IPS-NIHi7 (cell line): ENCODE data around the gene NBPF1.
"Not testable (repeated sequence)": the region's sequence is repeated elsewhere in the genome, so short reads cannot be mapped to it uniquely, and the experiment has no call there.

Source experiments
- DNase-seq: peaks from one replicate; pipeline ENCODE4 v3.0.0; 2012; ENCODE audit warnings: mixed read lengths; ENCODE audit errors: extremely low spot score

Gene NBPF1

GRCh38 chr1:16547502-16548241 is 65.7 kb downstream of the NBPF1 start:
- DNase-seq, result not testable (repeated sequence)

DNA sequence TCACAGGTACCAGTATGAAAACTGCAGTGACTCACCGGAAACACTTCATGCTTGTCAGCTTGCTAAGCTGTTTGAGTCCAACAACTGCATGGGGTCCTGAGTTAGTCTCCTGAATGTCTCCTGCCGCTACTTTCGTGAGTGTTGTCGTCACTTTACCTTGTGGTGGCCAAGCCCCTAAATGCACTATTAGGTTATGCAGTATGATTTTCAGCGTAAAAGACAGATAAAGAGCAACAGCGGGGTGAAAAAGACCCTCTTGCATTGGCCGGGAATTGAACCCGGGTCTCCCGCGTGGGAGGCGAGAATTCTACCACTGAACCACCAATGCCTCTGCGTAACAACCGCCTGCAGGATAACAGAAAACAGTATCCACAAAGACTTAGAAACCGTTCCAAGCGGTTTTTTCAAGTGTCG is 67.7 kb downstream of the NBPF1 start:
- DNase-seq, result peak; percentile 18

GRCh38 chr1:16540421-16540893 is 72.9 kb downstream of the NBPF1 start:
- not testable (repeated sequence) for DNase-seq

- DNase-seq, result not testable (repeated sequence)
Measured at GRCh38 chr1:16537528-16537927, 75.8 kb downstream of the NBPF1 start.

DNA sequence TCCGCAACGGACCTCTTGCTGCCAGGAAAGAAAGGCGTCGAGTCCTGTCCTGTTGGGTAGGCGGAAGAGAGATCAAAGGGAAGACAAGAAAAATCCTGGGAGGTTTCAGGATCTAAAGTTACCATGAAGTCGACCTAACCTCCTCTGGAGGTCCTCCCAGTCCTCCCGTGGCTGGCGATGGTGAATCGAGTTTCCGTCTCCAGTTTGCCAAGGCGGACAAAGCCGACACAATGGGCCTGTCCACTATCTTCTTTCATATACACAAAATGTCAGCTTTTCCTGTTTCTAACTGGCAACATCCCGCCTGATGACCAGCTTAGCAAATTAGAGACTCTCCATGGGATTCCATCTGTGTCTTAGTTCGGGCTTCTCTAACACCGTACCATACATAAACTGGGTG is 76.6 kb downstream of the NBPF1 start:
- DNase-seq, result not testable (repeated sequence)

- not testable (repeated sequence) for DNase-seq
Measured at GRCh38 chr1:16535898-16536297, 77.5 kb downstream of the NBPF1 start.

DNA sequence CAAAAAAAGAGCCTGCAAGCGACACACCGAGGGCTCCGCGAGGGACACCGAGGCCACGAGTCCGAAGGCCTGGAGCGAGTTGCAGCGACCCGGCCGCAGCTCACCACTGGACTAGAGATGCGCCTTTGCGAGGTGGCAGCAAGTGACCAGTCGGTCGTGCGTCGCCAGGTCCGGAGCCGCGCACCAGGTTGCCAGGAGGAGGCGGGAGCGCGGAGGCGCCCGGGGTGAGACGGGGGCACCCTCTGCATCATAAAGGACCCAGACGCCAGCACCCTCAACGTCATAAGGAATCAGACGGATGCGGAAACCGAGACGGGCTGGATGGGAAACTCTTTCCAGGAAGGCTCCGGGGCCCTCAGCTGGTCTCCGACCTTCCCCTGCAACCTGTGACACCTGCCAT is 77.9 kb downstream of the NBPF1 start:
- DNase-seq, result not testable (repeated sequence)

- not testable (repeated sequence) for DNase-seq
Measured at GRCh38 chr1:16534829-16535456, 78.4 kb downstream of the NBPF1 start.

- not testable (repeated sequence) for DNase-seq
Measured at GRCh38 chr1:16534239-16534828, 79.0 kb downstream of the NBPF1 start.

DNA sequence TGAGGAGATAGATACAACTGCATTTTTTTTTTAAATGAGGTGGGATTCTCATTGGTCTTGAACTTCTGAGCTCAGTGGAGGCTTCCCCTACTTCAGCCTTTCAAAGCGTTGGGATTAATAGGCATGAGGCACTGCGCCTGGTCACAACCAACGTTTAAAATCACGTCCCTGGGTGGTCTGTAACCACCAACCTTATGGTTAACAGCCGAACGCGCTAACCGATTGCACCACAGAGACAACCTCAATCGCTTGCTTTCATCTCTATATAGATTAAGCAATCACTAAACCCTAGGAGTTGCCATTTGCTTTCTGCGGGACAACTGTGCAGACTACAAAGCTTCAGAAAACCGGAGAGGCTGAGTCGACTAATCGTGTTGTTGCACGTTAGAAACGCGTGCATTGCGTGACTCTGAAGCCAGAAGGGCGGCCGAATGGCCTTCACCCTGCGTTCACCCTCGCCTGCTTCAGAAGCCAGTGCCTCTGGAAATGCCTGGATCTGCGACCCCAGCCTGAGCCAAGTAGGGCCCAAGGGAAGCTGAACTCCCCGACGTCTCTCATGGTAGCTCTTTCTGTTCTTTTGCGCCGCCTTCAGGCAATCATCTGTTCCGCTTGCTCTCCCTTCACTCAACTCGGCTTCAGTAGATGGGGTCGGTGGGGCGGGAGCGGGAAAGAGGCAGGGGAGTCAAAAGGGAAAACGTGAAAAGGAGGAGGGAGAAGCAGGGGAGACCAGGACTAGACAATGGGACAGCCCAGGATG is 81.0 kb downstream of the NBPF1 start:
- DNase-seq, result not testable (repeated sequence)

DNA sequence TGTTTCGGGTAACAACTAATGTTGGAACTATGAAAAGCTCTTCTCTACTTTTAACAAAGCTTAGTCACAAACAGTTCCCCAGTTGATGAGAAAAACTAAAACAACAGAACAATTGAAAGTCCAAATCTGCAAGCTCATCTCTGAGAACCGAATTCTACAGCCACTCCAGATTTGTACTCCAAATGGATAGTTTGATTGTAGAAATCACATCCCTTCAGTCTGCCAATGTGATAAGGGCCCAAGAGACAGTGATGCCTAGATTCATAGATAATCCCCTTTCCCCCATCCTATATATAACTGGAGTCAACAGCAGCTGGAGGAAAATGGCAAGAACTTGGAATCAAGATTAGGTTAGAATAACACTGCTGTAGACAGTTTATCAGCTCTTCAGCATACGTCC is 85.0 kb downstream of the NBPF1 start:
- DNase-seq, result not testable (repeated sequence)

- not testable (repeated sequence) for DNase-seq
Measured at GRCh38 chr1:16525769-16526168, 87.6 kb downstream of the NBPF1 start.

- not testable (repeated sequence) for DNase-seq
Measured at GRCh38 chr1:16521679-16522078, 91.7 kb downstream of the NBPF1 start.

- peak; percentile 7 for DNase-seq
Measured at GRCh38 chr1:16521288-16521583, 92.1 kb downstream of the NBPF1 start.

DNA sequence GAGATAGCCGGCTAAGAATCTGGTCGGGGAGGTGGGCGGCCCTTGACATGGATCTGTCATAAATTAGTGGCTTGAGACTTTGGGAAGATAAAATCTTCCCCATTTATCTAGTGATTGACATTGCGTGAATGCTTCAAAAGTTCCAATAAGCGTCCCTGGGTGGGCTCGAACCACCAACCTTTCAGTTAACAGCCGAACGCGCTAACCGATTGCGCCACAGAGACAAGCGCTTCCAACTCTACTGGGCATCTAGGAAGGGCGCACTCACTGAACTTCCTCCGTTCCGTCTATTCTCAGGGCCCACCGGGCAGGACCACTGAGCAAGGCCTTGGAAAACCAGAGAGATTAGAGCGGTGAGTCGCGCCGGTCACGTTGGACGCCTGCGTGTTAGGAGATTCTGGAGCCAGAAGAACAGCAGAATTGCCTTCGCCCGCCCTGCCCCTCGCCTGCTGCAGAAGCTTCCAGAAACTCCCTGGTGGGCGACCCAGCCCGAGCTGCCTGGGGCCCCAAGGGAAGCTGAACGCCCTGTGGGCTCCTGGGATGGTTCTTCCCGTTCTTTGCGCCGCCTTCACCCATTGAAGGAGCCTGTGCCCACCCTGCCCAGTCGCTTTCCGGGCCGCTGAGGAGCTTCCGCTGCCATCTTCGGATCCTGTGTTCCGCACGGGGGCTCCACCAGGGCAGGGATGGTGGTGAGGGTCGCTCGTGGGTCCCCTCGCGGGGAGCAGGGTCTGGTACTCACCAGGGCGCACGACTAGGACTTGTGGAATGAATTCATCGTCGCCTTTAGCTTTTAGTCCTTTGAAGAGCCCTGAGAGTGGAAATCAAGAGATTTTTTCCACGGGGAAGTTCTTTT is 92.7 kb downstream of the NBPF1 start:
- peak; percentile 61 for DNase-seq

DNA sequence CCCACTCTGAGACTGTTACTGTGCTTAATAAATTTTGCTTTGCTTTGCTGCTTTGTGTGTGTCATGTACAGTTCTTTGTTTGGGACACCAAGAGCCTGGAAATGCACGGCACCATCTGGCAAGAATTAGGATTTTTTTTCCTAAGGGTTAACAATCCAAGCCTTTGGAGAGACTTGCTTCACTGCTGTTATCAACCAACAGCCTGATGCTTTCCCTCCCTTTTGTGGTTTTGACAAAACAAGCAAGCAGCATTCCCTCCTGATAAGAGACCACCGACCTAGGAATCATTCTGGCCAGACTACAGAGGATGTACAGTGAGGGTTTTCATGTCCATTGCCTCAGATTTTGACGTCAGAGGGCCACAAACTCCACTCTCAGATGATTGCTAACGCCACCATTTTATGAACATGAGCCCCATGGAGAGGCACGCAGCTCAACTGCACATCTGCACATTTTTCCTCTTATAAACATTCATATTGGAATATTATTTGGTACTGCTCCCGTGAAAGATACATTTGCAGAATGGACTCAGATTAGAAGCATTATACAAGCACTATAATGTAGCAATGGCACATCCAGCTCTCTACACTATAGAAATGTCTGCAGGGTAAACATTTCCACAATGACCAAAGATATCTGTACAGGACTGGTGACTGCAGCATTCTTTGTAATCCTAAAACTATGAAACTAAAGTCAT is 94.0 kb downstream of the NBPF1 start:
- DNase-seq, result not testable (repeated sequence)

DNA sequence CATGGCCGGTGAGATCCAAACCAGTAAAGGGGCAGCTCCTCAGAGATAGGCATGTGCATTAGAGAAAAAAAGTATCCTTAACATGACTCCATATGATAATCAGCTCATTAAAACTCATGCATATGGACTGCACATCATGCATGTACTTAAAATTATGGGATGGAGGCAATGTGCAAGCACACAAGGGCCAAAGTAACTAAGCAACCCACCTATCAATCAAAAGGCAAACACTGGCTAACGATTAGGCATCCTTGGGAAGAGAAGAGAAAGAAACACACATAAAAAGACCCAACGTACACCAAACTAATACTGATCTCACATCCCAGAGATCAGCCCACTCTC is 94.5 kb downstream of the NBPF1 start:
- DNase-seq, result not testable (repeated sequence)

GRCh38 chr1:16516694-16517410 is 96.5 kb downstream of the NBPF1 start:
- not testable (repeated sequence) for DNase-seq

DNA sequence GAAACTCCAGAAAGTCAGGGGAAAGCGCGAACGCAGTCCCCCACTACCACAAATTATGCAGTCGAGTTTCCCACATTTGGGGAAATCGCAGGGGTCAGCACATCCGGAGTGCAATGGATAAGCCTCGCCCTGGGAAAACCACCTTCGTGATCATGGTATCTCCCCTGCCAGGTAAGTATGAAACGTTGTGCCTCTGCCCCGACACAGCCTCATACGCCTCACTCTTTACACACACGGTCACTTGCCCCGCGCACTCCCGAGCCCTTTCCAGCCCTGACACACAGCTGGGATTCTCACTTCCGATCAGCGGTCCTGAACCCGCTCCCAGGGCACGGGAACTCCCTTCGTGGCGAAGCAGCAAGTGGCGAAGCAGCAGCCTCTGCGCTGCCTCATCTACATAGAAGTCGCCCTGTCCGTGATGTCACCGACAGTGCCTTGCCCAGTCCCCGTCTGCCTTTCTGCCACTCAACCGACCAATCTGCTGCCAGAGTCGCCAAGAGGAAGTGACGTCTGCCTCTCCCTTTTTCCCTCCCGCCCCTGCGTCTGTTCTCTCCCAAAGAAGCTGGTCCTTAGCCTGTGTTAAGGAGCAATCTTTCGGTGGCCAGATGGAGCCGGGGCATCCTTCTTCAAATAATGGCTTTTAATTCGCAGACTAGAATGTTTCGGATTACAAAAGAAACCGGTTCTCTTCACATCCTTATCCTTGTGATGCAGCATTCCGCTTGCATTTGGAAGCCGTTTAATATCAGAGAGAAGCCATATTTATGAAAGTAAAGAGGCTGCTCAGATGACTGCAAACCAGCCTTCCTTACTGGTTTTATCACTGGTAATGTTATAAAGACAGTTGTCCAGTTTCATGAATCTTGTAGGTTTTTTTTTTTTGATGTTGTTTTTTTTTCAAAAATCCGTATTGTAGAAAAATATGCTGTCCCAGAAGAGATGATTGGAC is 99.0 kb downstream of the NBPF1 start, which contains the start of gene RNU1-1:
Gene RNU1-1, minus strand, starts transcription at position 179 of the 949 bp plus-strand sequence.
- not testable (repeated sequence) for DNase-seq
